K562 (cell line): ENCODE results near the gene NUTF2. TPM values are rescaled to one million over a fixed set of nuclear protein-coding genes. Genes with fewer than 3 reads are reported as not detected.
A peak's percentile ranks its signal among the peaks of the same experiment; 100 is the strongest.

Experiments
- ATF6 ChIP-seq: sonication (generic); formaldehyde crosslinking; IDR thresholded peaks from 2 replicates; pipeline ENCODE4 v1.4.0; 2020; ENCODE audit warnings: mild to moderate bottlenecking, missing genetic modification reagents
- BHLHE40 ChIP-seq: IDR thresholded peaks from 2 replicates; pipeline ENCODE4 v1.6.1; 2011; ENCODE audit warnings: low read length, improper control_type of control experiment
- ETS1 ChIP-seq: conservative IDR thresholded peaks from 2 replicates; pipeline ENCODE4 v1.6.1; 2011; ENCODE audit warnings: low read depth, mild to moderate bottlenecking, low read length; ENCODE audit not compliant: control insufficient read depth
- HMGXB4 ChIP-seq: sonication (generic); formaldehyde crosslinking; IDR thresholded peaks from 2 replicates; pipeline ENCODE4 v1.8.1; 2023; ENCODE audit warnings: mild to moderate bottlenecking, missing genetic modification reagents
- IRF1 ChIP-seq: sonication (generic); formaldehyde crosslinking; IDR thresholded peaks from 2 replicates; pipeline ENCODE4 v1.8.0; 2022; ENCODE audit warnings: missing genetic modification reagents, mild to moderate bottlenecking, borderline replicate concordance
- TCF3 ChIP-seq: sonication (generic); formaldehyde crosslinking; IDR thresholded peaks from 2 replicates; pipeline ENCODE4 v1.4.0; 2020; ENCODE audit warnings: mild to moderate bottlenecking, missing genetic modification reagents
- ZNF12 ChIP-seq: sonication (generic); formaldehyde crosslinking; IDR thresholded peaks from 2 replicates; pipeline ENCODE4 v1.4.0; 2020; ENCODE audit warnings: mild to moderate bottlenecking, missing genetic modification reagents
- ZNF165 ChIP-seq: fragments of 250-450 bp; sonication (Bioruptor Pico); IDR thresholded peaks from 2 replicates; pipeline ENCODE4 v1.4.0; 2020; ENCODE audit warnings: borderline replicate concordance
- polyA plus RNA-seq, 8 experiments: library from polyadenylated mRNA; depleted of rRNA in 4 of 8; stranded (reverse) in 5 of 8; unstranded in 3 of 8; fragments of >200 nt; fragmentation: Nextera tagmentation in 2 of 8; fragmentation: Illumina TruSeq in 1 of 8; extraction: Ambion mirVana in 2 of 8; extraction: Trizol in 1 of 8; gene quantifications; 2 replicates each; pipeline versions ENCODE4 v1.2.1 to v1.2.3, GENCODE V29; 2011 to 2014; ENCODE audit warnings: inconsistent platforms in 1 of 8, missing spikeins in 1 of 8
- total RNA-seq, 7 experiments: library from RNA; depleted of rRNA in 6 of 7; stranded (reverse); fragments of >200 nt in 6 of 7; fragmentation: Illumina TruSeq in 2 of 7; extraction: Trizol in 2 of 7; gene quantifications; 2 replicates each; pipeline versions ENCODE4 v1.2.1 to v1.2.3, GENCODE V29; 2011 to 2021; ENCODE audit warnings: low replicate concordance in 1 of 7

The NUTF2 gene
- total and polyA plus RNA-seq, 9 of the 15 experiments (the other 6 are each of a cell fraction or from before 2014, with no cell fraction given): 106 to 248 (median 147) TPM

GRCh38 chr16:67833415-67834241, 13.1 kb upstream of the NUTF2 start (continued):
- no peak for TF ChIP-seq HMGXB4 (CRISPR knock-in tag)
- peak; percentile 54; the same call in 1 of the 2 replicates for TF ChIP-seq IRF1 (CRISPR knock-in tag)
- peak; percentile 89; the same call in 1 of the 2 replicates for TF ChIP-seq ATF6 (CRISPR knock-in tag)
- TF ChIP-seq TCF3 (CRISPR knock-in tag): peak; percentile 7; the same call in 1 of the 2 replicates
- TF ChIP-seq ZNF12 (CRISPR knock-in tag): peak; percentile 77; the same call in 1 of the 2 replicates
- TF ChIP-seq BHLHE40: peak; percentile 62
- TF ChIP-seq ZNF165 (CRISPR knock-in tag): no peak
- peak; percentile 94; the same call in 1 of the 2 replicates for TF ChIP-seq ETS1
